Right atrium auricular region (tissue), 2 donors: ENCODE results near the gene TMEM63C. TPM values are rescaled to one million over a fixed set of nuclear protein-coding genes. Genes with fewer than 3 reads are reported as not detected.

Source experiments
- DNase-seq: peaks from one replicate; pipeline ENCODE4 v3.0.0-alpha.2; 2019; ENCODE audit warnings: low spot score
- H3K27ac ChIP-seq, 2 donors: fragments of 200-600 bp; sonication (generic); 1 replicate in 1 of 2; 2 replicates in 1 of 2; pipeline ENCODE4 v1.5.1; 2016 to 2019
- H3K27me3 ChIP-seq, 2 donors: fragments of 200-600 bp; sonication (generic); one replicate each; pipeline versions ENCODE4 v1.5.1 to v1.6.0; 2017 to 2019
- H3K36me3 ChIP-seq: fragments of 200-600 bp; sonication (generic); one replicate; pipeline ENCODE4 v1.5.1; 2016
- H3K4me1 ChIP-seq, 2 donors: fragments of 200-600 bp; sonication (generic); one replicate each; pipeline versions ENCODE4 v1.5.1 to v1.6.0; 2017 to 2019
- H3K4me3 ChIP-seq, 2 donors: fragments of 200-600 bp; sonication (generic); 1 replicate in 1 of 2; 2 replicates in 1 of 2; pipeline ENCODE4 v1.5.1; 2017 to 2019; ENCODE audit warnings: mild to moderate bottlenecking in 1 of 2, moderate library complexity in 1 of 2
- H3K9me3 ChIP-seq, 2 donors: fragments of 200-600 bp; sonication (generic); one replicate each; pipeline ENCODE4 v1.5.1; 2019
- CTCF ChIP-seq, 2 donors: fragments of 200-600 bp; sonication (generic); IDR thresholded peaks; one replicate each; pipeline ENCODE4 v1.5.1; 2019; ENCODE audit warnings: antibody characterized with exemption in 2 of 2
- total RNA-seq, 2 donors: library from RNA; depleted of rRNA; stranded (reverse); fragments of >200 nt; gene quantifications; one replicate each; pipeline ENCODE4 v1.1.0, GENCODE V29; 2016

Gene TMEM63C
- total RNA-seq, 2 donors from 2014 or later, result 0.04 TPM; not detected in 1

- H3K27me3 ChIP-seq, result peaks cover 9 to 30% of the 10 kb centered on the region in 2 donors
- H3K9me3 ChIP-seq, result no peaks in the 10 kb centered on the region
- peaks cover 0 to 28% of the 10 kb centered on the region in 2 donors for H3K4me1 ChIP-seq
- no peak overlapping the region for H3K27ac ChIP-seq
- TF ChIP-seq CTCF (IDR thresholded peaks at IDR 0.05), result no peak
- DNase-seq, result no peak
- no peaks in the 10 kb centered on the region for H3K36me3 ChIP-seq
- H3K4me3 ChIP-seq, result no peak overlapping the region
These were observed 38.5 kb upstream of the TMEM63C start for GRCh38 chr14:77143071-77143470.

DNA sequence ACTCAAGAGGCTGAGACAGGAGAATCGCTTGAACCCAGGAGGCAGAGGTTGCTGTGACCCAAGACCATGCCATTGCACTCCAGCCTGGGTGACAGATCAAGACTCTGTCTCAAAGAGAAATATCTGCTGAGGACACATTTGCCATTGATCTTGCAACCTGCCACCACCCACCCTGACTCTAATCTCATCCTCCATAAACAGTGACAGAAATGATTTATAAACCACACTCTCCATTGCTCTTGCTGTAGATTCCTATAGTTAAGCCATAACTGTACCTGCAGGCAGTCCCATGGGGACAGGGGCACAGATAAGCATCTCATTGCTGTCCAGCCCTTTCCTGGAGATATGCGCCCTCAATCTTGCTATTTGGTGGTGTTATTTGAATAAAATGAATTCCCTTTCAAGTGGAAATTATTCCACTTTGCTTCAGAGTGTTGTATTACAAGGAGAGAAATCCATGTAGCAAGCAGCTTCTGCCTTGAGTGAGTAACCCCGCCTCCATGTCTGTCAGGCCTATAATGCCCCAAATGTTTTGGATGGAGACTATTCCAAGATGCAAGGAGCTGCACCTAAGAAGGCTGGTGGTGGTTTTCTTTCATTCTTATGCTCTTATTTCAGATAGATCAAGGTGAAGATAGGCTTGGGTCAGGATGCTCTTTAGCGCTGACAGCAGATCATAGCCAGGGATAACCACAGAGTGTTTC, 37.0 kb upstream of the TMEM63C start:
- Histone ChIP-seq H3K4me3 (no peak overlapping the region), H3K9me3 (no peaks in the 10 kb centered on the region), H3K27ac (no peak overlapping the region), H3K4me1 (peaks cover 0 to 24% of the 10 kb centered on the region in 2 donors), H3K27me3 (peaks cover 7 to 24% of the 10 kb centered on the region in 2 donors), H3K36me3 (no peaks in the 10 kb centered on the region)
- no peak for TF ChIP-seq CTCF (IDR thresholded peaks at IDR 0.05)
- no peak for DNase-seq

DNA sequence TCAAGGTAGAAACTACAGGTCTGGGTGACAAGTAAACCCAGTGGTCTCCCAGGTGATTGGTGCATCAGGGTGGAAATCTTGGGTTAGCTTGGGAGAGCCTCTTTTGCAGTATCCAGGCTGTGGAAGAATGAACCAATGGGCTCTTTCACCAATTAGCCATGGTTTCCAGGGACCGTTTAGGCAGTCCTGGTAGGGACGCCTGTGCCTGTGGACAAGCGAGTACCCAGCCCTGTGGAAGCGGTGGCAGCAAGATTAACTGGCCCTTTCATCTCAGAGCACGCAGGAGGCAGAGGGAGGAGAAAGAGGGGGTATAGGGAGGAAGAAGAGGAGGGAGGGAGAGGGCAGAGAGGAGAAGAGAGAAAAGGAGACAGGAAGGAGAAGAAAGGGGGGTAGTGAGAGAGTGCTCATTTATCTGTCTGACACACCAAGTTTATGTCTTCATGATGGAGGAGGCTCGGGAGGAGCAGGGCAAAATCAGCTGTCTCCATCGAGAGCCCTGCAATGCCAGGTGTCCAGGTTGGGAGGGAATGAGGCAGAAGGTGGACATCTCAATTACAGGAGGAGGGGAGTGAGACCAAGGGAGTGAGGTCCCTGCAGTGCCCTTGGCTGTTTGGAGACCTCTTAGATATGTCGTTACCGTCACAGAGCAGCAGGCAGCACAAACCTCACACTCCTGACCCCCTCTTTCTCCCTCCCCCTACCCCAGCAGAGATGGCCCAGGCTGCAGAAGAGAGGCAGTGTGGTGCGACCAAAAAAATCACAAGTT, 35.4 kb upstream of the TMEM63C start:
- H3K27me3 ChIP-seq, result peaks cover 0 to 13% of the 10 kb centered on the region in 2 donors

GRCh38 chr14:77148510-77149231, 32.9 kb upstream of the TMEM63C start:
- Histone ChIP-seq H3K9me3 (no peaks in the 10 kb centered on the region), H3K27me3 (no peaks in the 10 kb centered on the region), H3K4me1 (no peaks in the 10 kb centered on the region), H3K36me3 (no peaks in the 10 kb centered on the region), H3K4me3 (no peak overlapping the region), H3K27ac (no peak overlapping the region)
- DNase-seq, result no peak
- TF ChIP-seq CTCF (IDR thresholded peaks at IDR 0.05), result no peak

More for the DNA sequence above, 35.4 kb upstream of the TMEM63C start:
- H3K9me3 ChIP-seq, result no peaks in the 10 kb centered on the region
- no peak overlapping the region for H3K27ac ChIP-seq
- DNase-seq, result no peak
- H3K4me3 ChIP-seq, result no peak overlapping the region
- H3K4me1 ChIP-seq, result peaks cover 0 to 8% of the 10 kb centered on the region in 2 donors
- no peak for TF ChIP-seq CTCF (IDR thresholded peaks at IDR 0.05)
- H3K36me3 ChIP-seq, result no peaks in the 10 kb centered on the region

GRCh38 chr14:77151245-77151644, 30.4 kb upstream of the TMEM63C start:
- H3K9me3 ChIP-seq, result no peaks in the 10 kb centered on the region
- no peaks in the 10 kb centered on the region for H3K36me3 ChIP-seq
- H3K4me3 ChIP-seq, result no peak overlapping the region
- no peaks in the 10 kb centered on the region for H3K4me1 ChIP-seq
- TF ChIP-seq CTCF (IDR thresholded peaks at IDR 0.05), result peak in 1 of 2 donors; percentile 45
- DNase-seq, result no peak
- H3K27me3 ChIP-seq, result no peaks in the 10 kb centered on the region
- no peak overlapping the region for H3K27ac ChIP-seq
